PFSK-1 (cell line): ENCODE measurements around the gene BLTP3A.

Experiments used
- FOXP2 ChIP-seq: optimal IDR thresholded peaks from 2 replicates; pipeline ENCODE3; 2011; ENCODE audit warnings: borderline replicate concordance, control low read depth, inconsistent platforms; ENCODE audit not compliant: insufficient read depth; ENCODE audit errors: extremely low read length, extremely low read depth
- POLR2AphosphoS5 ChIP-seq: IDR thresholded peaks from 2 replicates; pipeline ENCODE4 v1.6.1; 2012; ENCODE audit warnings: low read depth, mild to moderate bottlenecking, control low read depth, low read length, moderate library complexity
- SIN3A ChIP-seq: IDR thresholded peaks from 2 replicates; pipeline ENCODE4 v1.6.1; 2012; ENCODE audit warnings: mild to moderate bottlenecking, low read length, moderate library complexity, borderline replicate concordance; ENCODE audit not compliant: insufficient read depth
- TAF1 ChIP-seq: IDR thresholded peaks from 2 replicates; pipeline ENCODE4 v1.6.1; 2012; ENCODE audit warnings: low read length, control low read depth, borderline replicate concordance; ENCODE audit not compliant: insufficient read depth
- TF ChIP-seq, protein P1 (sequence below), 2 experiments: IDR thresholded peaks; 2 replicates each; pipeline versions ENCODE4 v1.6.1 to v1.8.0; 2011 to 2012; ENCODE audit warnings: low read depth in 2 of 2, low read length in 2 of 2, control low read depth in 1 of 2, inconsistent platforms in 1 of 2, mild to moderate bottlenecking in 1 of 2, moderate library complexity in 1 of 2; ENCODE audit not compliant: insufficient read depth in 1 of 2

GRCh38 chr6:34836008-34836407 lies 44.1 kb downstream of the BLTP3A start:
- TF ChIP-seq, protein P1, sequence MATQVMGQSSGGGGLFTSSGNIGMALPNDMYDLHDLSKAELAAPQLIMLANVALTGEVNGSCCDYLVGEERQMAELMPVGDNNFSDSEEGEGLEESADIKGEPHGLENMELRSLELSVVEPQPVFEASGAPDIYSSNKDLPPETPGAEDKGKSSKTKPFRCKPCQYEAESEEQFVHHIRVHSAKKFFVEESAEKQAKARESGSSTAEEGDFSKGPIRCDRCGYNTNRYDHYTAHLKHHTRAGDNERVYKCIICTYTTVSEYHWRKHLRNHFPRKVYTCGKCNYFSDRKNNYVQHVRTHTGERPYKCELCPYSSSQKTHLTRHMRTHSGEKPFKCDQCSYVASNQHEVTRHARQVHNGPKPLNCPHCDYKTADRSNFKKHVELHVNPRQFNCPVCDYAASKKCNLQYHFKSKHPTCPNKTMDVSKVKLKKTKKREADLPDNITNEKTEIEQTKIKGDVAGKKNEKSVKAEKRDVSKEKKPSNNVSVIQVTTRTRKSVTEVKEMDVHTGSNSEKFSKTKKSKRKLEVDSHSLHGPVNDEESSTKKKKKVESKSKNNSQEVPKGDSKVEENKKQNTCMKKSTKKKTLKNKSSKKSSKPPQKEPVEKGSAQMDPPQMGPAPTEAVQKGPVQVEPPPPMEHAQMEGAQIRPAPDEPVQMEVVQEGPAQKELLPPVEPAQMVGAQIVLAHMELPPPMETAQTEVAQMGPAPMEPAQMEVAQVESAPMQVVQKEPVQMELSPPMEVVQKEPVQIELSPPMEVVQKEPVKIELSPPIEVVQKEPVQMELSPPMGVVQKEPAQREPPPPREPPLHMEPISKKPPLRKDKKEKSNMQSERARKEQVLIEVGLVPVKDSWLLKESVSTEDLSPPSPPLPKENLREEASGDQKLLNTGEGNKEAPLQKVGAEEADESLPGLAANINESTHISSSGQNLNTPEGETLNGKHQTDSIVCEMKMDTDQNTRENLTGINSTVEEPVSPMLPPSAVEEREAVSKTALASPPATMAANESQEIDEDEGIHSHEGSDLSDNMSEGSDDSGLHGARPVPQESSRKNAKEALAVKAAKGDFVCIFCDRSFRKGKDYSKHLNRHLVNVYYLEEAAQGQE (IDR thresholded peaks at IDR 0.05; ENCODE audit: insufficient read depth in 1 of 2, low read depth in 2 of 2, low read length in 2 of 2): no peak
- TF ChIP-seq POLR2AphosphoS5 (no peak), FOXP2 (no peak), TAF1 (no peak), SIN3A (no peak)
